GM19023 (cell line): ENCODE results near the gene HCN3.
A peak's percentile ranks its signal among the peaks of the same experiment; 100 is the strongest.
"Not testable (repeated sequence)": the region's sequence is repeated elsewhere in the genome, so short reads cannot be mapped to it uniquely, and the experiment has no call there.

Source experiments
- ATAC-seq: cut with Tn5 transposase; IDR thresholded peaks from one replicate; pipeline ENCODE4 v1.9.1; 2021; ENCODE audit warnings: mild to moderate bottlenecking, moderate library complexity; ENCODE audit not compliant: unreplicated experiment

Gene HCN3

DNA sequence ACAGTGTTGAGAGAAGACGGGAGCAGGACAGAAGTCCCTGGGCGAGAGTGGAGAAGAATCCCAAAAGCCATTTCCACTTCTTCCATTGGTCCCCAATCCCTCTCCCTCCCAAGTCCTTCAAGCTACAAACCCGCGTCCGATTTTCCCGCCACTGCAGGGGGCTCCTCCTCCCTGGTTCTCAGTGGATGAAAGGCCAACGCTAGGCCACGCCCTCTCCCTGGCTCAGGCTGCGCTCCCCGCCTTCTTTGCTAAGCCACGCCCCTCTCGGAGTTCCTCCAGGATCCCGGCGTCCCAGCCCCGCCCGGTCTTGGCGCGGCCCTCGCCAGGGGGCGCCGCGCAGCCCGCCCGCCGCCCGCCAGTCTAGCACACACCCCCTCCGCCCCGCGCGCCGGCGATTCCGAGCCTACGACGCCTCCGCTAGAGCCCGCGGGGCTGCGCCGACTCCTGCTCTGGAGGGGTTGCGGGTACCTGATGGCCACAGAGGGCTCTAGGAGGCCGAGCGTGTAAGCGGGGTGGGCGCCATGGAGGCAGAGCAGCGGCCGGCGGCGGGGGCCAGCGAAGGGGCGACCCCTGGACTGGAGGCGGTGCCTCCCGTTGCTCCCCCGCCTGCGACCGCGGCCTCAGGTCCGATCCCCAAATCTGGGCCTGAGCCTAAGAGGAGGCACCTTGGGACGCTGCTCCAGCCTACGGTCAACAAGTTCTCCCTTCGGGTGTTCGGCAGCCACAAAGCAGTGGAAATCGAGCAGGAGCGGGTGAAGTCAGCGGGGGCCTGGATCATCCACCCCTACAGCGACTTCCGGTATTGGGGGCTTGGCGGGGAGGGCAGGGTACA lies at the start of gene HCN3:
Gene HCN3 (plus strand): TSS at position 394 of the 832 bp plus-strand sequence. CDS start 128 bp downstream, at position 522.
- ATAC-seq = peak; percentile 64

DNA sequence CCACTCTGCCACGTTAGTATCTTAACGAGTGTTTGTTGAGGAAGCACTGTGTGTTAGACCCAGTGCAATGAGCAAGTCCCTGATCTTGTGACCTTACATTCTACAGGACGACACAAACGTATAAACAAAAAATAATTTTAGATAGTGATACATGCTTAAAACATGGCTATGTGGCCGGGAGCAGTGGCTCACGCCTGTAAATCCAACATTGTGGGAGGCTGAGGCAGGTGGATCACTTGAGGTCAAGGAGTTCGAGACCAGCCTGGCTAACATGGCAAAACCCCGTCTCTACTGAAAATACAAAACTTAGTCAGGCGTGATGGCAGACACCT lies 49.2 kb upstream of the HCN3 start:
- ATAC-seq = no peak

DNA sequence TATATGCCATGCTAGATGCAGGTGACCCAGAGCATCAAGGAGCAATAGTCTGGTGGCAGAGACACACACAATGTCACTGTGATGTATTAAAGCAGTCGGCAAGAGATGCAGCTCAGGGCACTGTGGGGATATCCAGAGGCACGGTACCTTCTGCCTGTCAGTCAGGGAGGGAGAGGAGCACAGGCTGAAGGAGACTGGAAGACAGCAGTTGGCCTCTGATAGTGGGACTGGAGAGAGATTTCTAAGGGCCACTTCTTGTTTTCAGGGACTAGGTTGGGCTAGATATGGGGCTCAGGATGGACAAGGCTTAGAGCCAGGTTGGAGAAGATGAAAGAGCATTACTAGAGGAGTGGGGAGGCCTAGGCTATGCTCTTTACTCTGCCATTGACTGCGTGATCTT lies 46.0 kb upstream of the HCN3 start:
- not testable (repeated sequence) for ATAC-seq

DNA sequence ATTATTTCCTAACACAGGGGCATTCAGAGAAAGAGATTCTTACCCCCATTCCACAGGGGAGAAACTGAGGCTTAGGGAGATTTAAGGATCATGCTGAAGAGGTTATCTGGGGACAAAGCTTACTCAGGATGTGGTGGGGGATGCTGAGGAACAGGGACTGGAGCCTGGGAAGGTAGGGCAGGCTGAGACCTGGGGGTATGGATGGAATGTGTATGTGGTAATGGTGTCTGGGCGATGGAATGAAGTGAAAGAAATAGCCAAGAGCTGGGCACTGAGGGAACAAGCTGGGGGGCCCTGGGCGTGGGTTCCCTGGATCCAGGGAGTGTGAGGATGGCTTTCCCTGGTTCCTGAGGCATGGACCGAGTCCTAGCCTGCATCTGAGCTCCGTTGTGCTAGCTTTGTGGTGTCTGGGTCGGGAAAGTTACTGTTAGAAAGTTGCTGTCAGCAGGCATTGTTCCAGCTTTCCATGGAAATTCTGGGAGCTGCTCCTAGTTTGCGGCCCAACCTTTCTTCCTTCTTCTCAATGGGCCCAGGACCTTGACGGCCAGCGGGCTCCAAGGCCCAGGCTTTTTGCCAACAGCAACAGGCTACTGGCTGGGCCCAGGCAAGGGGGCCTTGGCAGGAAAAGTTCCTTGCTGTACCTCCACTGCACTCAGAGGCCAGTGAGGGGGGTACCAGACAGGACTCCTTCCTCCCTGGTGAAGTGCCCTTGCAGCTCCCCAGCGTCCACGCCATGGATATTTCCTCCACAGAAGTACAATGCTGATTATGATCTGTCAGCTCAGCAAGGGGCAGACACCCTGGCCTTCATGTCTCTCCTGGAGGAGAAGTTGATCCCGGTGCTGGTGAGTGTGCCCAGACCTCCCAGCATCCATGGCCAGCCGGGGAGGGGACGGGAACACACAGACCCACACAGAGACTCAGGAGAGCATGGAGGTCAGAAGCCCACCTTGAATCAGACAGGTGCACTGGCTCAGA lies 45.0 kb upstream of the HCN3 start:
- ATAC-seq = not testable (repeated sequence)

DNA sequence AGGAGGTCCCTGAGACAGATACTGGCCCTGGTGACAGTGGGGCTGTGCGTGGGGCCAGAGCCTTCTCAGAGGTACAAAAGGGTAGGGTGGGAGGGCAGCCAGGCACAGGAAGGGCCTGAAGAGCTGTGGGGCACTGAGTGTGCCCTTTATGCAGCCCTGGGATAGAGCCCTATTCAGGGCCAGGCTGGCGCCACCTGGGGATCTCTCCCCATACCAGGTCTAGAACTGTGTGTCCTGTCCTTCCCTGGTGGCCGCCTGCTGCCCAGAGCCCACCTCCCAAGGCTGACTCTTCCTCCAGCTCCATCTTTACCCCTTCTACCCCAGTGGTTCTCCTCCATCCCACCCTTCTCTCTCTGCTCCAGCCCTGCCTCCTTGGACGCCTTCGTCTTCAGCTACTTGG lies 43.8 kb upstream of the HCN3 start:
- ATAC-seq = not testable (repeated sequence)

DNA sequence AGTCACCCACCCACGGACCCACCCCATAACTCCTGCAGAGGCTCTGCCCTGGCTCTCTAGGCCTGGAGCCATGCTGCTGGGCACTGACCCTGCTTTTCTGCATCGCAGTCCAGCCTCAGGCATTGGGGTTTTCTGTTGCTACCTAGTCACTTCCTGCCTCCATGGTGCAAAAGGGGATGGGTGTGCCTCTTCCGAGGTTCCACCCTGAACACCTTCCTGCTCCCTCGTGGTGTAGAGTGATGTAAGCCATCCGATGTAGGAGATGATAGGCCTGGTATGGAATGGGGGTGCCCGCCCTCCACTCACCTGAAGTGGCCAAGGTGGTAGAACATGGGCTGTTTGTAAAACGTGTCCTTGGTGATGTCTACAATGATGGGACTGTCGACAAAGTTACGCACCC lies 41.9 kb upstream of the HCN3 start:
- ATAC-seq = not testable (repeated sequence)

DNA sequence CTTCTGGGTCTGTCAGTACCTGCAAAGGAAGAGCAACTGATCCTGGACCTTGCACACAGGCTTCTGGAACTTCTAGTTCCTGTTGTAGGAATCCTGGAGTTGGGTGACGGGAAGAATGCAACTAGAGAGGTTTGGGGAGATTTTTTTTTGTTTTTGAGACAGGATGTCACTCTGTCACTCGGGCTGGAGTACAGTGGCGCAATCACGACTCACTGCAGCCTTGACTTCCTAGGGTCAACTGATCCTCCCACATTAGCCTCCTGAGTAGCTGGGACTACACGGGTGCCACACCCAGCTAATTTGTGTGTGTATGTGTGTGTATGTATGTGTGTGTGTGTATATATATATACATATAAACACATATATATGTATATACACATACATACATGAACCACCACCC lies 40.8 kb upstream of the HCN3 start:
- no peak for ATAC-seq

DNA sequence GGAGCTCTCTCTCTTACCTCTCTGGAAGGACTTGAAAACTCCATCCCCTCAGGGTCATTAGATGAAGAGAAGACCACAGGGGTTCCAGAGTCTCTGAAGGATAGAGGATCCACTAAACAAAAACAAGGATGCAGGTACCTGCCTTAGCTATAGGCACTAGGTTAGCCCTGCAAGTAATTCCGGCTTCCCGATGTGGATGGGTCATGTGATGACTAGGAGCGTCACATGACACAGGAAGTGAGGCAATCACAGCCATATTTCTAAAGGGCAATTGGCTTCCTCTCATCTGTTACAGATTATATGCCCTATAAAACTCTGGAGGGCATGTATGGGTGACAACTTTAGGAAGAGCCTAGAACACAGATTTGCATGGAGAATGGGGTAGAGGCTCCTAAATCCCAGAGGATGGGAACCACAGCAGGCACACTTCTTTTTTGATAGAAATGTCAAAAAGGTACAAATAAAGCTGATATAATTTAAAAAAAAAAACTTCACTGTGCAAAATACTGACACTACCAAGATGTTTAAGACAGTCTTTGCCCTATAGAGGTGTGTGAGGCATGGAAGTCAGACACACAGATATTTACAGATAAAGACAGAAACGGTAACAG lies 36.1 kb upstream of the HCN3 start:
- ATAC-seq = no peak

DNA sequence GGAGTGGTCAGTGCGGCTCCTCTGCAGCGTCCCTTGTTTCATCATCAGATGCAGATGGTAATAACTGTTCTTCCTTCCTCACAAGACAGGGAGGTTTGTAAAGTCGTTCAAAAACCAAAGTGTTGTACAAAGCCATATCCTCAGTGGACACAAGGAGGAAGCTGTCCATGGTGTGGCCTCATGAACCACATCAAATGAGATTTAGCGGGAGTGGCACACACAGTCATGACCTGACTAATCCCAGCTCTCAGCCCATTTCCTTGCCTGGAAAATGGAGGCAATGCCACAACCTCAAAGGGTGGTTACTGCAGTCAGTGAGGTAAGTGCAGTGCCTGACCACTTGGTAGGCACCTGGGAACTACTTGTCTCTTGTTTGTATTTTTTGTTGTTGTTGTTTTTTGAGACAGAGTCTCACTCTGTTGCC lies 35.4 kb upstream of the HCN3 start:
- ATAC-seq = no peak

DNA sequence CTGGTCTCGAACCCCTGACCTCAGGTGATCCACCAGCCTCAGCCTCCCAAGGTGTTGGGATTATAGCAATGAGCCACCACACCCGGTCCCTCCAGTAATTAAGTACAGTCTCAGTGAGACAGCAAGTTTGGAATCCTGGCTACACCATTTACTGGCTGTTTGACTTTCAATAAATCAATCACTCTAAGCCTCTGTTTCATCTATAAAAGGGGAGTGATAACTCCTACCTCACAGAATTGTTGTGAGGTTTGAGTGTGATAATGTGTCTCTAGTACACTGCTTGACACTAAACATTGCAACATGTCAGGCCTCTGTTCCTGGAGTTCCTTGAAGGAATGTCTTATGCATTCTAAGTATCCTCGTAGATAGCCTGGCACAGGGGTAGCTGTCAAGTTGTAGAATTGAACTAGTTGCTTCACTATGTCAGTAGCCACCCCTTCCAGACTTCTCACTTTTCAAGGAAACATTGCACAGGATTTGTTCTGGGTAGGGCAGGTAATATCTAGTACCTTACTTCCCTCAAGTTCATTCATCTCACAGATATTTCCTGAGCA lies 34.4 kb upstream of the HCN3 start:
- no peak for ATAC-seq

DNA sequence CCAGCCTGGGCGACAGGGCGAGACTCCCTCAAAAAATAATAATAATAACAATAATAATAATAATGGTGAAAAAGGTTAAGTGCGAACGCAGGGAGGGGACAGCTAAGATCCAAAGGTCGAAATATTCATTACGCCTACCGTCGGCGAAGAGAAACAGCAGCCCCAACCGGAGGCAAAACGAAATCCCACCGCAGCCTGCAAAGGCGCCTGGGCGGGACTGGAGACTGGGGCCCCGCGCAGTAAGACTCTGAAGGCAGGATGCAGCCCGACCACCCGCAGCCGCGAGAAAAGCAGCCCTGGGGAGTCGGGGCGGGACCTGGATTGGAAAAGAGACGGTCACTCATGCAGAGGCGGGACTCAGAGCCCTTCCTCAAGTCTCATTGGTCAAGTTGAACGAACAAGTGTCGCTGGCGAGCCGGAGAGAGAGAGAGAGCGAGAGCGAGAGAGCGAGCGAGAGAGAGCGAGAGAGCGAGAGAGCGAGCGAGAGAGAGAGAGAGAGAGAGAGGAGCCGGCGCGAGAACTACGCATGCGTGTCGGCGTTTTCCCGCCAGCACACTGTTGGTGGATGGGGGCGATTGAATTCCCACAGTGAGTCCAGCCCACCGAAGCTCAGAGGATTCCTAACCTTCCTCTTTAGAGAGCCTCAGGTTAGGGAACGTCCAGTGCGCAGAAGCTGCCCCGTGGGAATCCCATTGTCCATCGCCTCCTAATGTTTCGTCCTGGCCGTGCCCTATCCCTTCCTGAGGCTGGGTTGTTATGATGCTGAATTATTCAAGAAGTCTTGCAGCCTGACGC lies 32.7 kb upstream of the HCN3 start:
- ATAC-seq = peak; percentile 82

DNA sequence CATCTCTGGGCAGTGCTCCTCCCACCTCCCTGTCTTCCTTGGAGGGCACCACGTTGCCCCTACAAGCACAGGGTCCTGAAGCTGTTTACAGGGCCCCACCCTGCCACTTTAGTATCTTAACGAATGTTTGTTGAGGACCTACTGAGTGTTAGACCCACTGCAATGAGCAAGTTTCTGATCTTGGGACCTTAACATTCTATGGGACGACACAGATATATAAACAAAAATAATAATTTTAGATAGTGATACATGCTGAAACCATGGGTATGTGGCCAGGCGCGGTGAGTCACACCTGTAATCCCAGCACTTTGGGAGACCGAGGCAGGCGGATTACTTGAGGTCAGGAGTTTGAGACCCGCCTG lies 32.1 kb upstream of the HCN3 start:
- no peak for ATAC-seq

DNA sequence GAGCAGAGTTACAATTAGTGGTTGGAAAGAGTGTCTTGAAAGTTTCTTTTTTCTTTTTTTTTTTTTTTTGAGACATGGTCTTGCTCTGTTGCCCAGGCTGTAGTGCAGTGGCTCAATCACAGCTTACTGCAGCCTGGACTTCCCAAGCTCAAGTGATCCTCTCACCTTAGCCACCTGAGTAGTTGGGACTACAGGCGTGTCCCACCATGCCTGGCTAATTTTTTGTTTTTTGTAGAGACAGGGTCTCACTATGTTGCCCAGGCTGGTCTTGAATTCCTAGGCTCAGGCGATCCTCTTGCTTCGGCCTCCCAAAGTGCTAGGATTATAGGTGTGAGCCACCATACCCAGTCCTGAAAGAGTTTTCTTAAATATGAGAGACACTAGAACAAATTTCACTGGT lies 30.5 kb upstream of the HCN3 start:
- ATAC-seq = not testable (repeated sequence)

DNA sequence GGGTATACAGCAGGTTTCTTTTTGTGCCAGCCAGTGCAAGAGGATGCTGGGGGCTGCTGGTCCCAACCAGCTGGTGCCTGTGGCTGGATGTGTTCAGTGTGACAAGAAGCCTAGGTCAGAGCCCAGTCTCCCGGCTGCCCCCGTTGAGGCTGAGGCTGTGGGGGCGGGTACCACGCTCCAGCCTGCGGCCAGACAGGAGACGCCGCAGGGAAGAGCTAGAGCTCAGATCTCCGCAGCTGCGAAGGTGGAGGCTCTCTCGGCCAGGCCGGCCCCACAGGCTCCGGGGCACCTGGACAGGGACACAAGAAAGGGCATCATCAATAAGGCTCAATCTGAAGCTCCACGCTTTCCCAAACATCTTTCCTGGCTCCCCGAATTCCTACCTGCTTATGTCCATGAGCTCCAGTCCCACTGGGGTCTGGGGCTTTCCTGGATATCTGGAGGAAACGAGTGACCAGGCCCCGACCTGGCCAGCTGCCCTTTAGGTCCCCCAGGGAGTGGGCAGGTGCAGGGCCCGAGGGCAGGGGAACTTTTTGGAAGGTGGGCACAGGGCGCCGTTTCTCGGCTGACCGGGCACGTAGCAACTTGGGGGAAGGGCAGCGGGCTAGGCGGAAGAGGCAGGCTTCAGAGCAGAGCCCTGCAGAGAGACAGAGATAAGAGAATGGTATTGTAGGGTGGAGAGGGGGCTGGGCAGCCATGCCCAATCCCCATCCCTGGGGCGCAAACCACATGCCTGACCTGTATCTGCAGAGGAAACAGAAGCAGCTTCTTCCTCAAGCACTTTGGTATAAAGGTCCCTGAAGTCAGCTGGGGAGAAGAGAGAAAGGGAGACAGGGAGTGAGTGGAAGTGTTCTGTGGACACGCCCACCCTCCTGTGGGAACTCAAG lies 29.4 kb upstream of the HCN3 start:
- no peak for ATAC-seq

DNA sequence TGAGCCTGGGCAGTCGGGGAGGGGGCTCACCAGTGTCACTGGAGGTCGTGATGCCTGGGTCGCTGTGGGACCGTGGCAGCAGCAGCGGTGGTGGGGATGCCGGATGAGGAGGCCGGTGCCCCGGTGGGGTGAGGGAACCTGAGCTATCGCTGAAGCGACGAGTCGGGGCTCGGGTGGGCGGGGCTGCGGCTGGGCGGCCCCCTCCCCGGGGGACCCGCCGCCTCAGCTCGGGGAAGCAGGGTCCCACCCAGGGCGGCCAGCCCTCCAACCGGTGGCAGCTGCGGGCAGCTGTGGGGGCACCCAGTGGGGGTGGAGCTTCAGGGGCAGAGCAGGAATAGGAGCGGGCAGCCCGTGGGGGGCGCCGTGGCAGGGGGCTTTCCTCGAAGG lies 27.0 kb upstream of the HCN3 start:
- peak; percentile 14 for ATAC-seq

DNA sequence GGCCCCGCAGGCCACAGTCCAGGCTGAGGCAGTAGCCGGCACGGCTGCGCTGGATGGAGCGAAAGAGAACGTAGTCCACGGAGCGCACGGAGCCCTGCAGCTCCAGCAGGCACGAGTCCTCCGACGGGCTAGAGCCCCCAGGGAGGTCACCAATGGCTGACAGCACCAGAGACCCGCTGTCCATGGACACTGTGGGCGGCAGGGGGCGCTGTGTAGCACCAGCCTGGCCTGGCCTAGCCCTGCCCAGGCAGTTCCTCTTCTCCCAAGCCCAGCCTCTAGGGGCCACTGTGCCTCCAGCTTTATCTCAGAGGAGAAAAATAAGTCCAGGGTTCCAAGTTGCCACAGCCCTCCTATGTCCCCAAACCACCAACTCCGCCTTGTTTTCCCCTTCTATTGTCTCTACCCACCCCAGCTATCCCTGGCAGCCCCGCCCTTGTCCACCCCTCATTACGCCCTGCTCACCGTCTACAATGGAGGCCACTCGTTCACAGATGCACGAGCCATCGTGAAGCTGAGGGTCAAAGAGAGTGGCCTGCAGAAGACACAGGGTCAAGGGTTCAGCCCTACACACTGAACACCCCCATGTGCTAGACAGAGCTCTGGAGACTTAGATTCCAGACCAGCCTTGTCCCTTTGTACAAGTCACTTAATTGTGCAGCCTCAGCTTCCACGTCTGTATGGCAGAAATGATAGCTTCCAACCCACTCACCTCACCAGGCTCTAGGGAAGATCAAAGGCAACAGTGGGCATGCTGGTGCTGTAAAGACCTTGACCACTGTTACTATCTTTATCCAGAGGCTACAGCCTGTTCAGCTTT lies 26.4 kb upstream of the HCN3 start:
- peak; percentile 79 for ATAC-seq

DNA sequence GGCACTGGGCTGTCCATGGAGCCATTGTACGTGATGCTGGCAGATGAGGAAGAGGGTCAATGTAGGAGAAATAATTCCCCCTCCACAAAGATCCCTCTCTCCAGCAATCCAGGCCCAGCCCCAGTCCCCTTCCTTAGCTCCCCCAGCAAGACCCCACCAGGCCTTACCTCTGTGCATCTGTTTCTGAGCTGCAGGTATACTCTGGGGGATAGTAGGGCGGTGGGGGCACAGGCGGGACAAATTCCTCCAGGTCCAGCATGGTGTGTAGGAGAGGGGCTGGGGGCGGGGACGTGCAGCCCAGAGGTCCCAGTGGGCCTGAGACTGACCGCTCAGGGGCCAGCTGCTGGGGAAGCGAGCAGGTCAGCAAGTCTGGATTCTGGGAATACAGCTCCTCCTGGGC lies 25.7 kb upstream of the HCN3 start:
- ATAC-seq = no peak

DNA sequence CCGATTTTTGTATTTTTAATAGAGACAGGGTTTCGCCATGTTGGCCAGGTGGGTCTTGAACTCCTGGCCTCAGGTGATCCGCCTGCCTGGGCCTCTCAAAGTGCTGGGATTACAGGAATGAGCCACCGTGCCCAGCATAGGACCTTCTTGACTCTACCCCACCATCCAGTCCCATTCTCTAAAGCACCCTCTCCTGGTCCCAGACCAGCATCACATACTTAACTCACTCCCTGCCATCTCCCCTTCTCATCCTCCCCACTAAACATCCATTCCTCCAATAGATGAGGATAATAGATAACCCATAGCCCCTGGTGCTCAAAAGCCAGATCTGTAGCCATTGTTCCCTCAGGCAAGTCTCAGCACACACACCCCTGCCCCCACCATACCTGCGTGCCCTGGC lies 24.1 kb upstream of the HCN3 start:
- ATAC-seq = no peak

DNA sequence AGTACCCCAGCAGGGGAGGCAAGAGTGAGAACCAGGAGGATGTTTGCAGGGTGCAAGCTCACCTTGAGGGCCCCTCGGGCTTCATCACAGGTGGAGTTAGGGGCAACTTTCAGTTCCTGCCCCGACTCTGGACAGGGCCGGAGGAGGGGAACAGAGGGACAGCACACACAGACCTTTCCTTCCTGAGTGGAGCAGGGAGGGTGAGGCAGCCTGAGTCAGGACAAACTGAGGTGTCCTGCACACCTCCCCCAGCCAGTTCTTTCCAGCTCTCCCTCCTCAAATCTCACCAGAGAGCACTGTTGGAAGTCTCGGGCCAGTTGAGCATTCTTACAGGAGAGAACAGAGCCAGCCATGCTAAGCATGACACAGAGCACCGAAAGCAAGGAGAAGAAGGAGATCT lies 23.5 kb upstream of the HCN3 start:
- no peak for ATAC-seq
